Fibroblast of lung (primary cell): ENCODE measurements around the gene LPP.

Experiments used
- EZH2 ChIP-seq: IDR thresholded peaks from 2 replicates; pipeline ENCODE4 v1.5.1; 2012; ENCODE audit warnings: low read length, control low read depth, mild to moderate bottlenecking; ENCODE audit errors: missing control alignments
- TF ChIP-seq, protein P1 (sequence below), 2 donors: IDR thresholded peaks in 1 of 2; conservative IDR thresholded peaks in 1 of 2; 1 replicate in 1 of 2; 2 replicates in 1 of 2; pipeline ENCODE4 v1.5.1; 2011 to 2012; ENCODE audit warnings: low read length in 2 of 2, control low read depth in 1 of 2, inconsistent platforms in 1 of 2, low read depth in 1 of 2, mild to moderate bottlenecking in 1 of 2

DNA sequence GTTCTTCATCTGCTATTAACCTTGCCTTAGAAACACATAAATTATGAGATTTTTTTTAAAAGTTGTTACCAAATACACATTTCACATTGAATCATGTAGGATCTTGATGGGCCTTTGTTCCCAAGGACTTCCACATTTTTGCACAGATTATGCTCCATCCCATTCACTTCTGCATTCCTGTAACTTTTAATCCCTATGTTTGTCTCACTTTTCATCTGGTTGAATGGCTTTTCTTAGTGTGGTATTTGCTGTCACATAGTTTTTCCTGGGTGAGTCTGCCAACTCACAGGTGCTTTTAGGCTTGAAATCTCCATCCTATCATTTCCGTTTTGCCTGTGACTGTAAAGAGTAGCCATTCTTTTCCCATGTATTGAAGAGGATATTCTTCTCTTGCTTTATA lies 720.6 kb downstream of the LPP start:
- no peak for TF ChIP-seq EZH2
- TF ChIP-seq, protein P1, sequence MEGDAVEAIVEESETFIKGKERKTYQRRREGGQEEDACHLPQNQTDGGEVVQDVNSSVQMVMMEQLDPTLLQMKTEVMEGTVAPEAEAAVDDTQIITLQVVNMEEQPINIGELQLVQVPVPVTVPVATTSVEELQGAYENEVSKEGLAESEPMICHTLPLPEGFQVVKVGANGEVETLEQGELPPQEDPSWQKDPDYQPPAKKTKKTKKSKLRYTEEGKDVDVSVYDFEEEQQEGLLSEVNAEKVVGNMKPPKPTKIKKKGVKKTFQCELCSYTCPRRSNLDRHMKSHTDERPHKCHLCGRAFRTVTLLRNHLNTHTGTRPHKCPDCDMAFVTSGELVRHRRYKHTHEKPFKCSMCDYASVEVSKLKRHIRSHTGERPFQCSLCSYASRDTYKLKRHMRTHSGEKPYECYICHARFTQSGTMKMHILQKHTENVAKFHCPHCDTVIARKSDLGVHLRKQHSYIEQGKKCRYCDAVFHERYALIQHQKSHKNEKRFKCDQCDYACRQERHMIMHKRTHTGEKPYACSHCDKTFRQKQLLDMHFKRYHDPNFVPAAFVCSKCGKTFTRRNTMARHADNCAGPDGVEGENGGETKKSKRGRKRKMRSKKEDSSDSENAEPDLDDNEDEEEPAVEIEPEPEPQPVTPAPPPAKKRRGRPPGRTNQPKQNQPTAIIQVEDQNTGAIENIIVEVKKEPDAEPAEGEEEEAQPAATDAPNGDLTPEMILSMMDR (conservative IDR thresholded peaks at IDR 0.05 in 1 of 2, IDR thresholded peaks at IDR 0.05 in 1 of 2; ENCODE audit: low read depth in 1 of 2, low read length in 2 of 2) = no peak
